Right ventricle myocardium inferior (tissue), 1 donor: ENCODE data around the gene TBC1D3L. TPM values are rescaled to one million over a fixed set of nuclear protein-coding genes. Genes with fewer than 3 reads are reported as not detected.
"Not testable (repeated sequence)": the region's sequence is repeated elsewhere in the genome, so short reads cannot be mapped to it uniquely, and the experiment has no call there.

Experiments
- ATAC-seq: fragments of 200-7000 bp; cut with Tn5 transposase; one replicate; pipeline ENCODE4 v1.9.1; 2020; ENCODE audit warnings: mild to moderate bottlenecking, moderate library complexity
- DNase-seq: peaks from one replicate; pipeline ENCODE4 v3.0.0; 2021; ENCODE audit errors: missing footprints
- intact Hi-C: fragments of 100-400 bp; cut with DNase I; formaldehyde crosslinking; loops from one replicate; pipeline ENCODE4 v1.11.0; 2022
- long read RNA-seq: library from polyadenylated mRNA; unstranded; transcript quantifications from one replicate; pipeline ENCODE4 v2.0.0, GENCODE V29; 2021
- total RNA-seq: library from RNA; stranded (reverse); fragmentation: NEBNext Ultra II Directional; extraction: Animal tissue kit (Norgen Biotek cat#: 25700); gene quantifications from one replicate; pipeline ENCODE4 v1.2.1, GENCODE V29; 2021
- donor health status: DM: no; HTN: yes; CAD: no; lungs with severe emphysema.

Gene TBC1D3L
- 6.7 TPM for total RNA-seq
- long read RNA-seq, partial matches to known transcripts: 1 of 2 reads
- long read RNA-seq, other reads (novel, unspliced or antisense): 1 of 2 reads

DNA sequence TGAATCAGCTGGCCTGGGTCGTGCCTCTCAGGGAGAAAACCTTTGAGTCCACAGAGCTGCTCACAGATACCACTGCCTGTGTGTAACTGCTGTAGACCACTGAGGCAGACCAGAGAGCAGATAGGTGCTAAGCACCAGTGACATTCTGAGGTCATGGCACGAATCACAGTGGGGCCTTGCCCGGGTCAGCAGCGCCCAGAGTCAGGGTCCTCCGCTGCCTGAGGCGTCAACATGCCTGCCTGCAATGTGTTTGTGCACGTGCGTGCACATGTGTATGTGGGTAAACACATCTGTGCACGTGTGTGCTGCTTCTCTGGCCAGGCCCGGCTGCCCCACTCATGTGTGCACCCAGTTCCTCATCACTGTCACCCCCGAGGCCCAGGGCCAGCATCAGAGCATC, at the start of gene TBC1D3L:
TBC1D3L (minus strand) TSS at position 101 of the 400 bp plus-strand sequence. CDS start 1,540 bp downstream, outside the sequence.
- intact Hi-C loops, DNase-seq, ATAC-seq: not testable (repeated sequence)

- ATAC-seq, intact Hi-C loops, DNase-seq: not testable (repeated sequence)
Measured at GRCh38 chr17:38003676-38004075, 14.8 kb upstream of the TBC1D3L start, which contains the start of gene TBC1D3D. TSS of gene TBC1D3D (plus strand) at chr17:38003976. CDS start at chr17:38005561, 1,585 bp downstream.

Other genes with a start within 250 kb of the TBC1D3L start
- gene HNF1B, start 244.0 kb downstream of the TBC1D3L start, total RNA-seq: not detected
- not detected for gene TBC1D3K, start 64.6 kb downstream of the TBC1D3L start, total RNA-seq
- 0.24 TPM for gene TBC1D3D, start 14.9 kb upstream of the TBC1D3L start, total RNA-seq
- gene TBC1D3C, start 79.6 kb upstream of the TBC1D3L start, total RNA-seq: not detected
- gene TBC1D3E, start 138.9 kb upstream of the TBC1D3L start, total RNA-seq: not detected
- not detected for gene TBC1D3, start 203.5 kb upstream of the TBC1D3L start, total RNA-seq